ENCODE results near the gene CMPK2. TPM values are rescaled to one million over a fixed set of nuclear protein-coding genes. Genes with fewer than 3 reads are reported as not detected.

CMPK2 gene
- total and polyA plus RNA-seq, 9 of the 15 experiments (the other 6 are each of a cell fraction or from before 2014, with no cell fraction given), result 2.6 to 10.5 (median 5.0) TPM

DNA sequence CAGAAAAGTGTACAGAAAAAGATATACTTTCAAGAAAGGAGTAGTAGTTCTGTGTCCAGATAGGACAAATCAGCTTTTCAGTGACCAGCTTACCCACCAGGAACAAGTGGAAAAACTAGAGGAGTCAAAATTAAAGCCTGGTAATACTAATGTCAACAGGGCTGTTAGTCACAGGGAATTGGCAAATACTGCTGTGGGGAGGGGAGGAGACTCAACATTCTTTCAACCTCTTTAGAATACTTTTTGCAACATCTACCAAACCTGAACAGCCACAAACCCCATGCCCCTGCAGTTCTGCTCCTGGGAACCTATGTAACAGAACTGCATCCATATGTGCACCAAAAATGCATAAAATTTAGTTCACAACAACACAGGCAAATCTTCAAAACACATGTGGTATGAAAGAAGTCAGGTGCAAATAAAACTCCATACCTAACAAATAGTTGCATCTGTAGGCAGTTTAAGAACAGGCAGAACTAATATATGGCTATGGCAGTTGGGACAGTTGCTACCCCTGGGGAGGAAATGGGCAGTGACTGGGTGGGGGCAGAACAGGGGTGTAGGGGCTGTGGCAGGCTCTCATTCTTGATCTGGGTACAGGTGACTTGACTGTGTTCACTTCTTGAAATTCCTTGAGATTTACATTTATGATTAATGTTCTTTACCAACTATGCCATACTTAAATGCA is 9.7 kb downstream of the CMPK2 start:
- POLR2A ChIA-PET, result no interaction called here
- no TSS peak for BruUV-seq (replicated peaks)
- TF ChIP-seq NCOA2 (IDR thresholded peaks at IDR 0.05; ENCODE audit: partially characterized antibody in 2 of 2), result no peak
- TF ChIP-seq MED1 (CRISPR knock-in tag; IDR thresholded peaks at IDR 0.05; ENCODE audit: borderline replicate concordance), result no peak
- TF ChIP-seq, protein P1, sequence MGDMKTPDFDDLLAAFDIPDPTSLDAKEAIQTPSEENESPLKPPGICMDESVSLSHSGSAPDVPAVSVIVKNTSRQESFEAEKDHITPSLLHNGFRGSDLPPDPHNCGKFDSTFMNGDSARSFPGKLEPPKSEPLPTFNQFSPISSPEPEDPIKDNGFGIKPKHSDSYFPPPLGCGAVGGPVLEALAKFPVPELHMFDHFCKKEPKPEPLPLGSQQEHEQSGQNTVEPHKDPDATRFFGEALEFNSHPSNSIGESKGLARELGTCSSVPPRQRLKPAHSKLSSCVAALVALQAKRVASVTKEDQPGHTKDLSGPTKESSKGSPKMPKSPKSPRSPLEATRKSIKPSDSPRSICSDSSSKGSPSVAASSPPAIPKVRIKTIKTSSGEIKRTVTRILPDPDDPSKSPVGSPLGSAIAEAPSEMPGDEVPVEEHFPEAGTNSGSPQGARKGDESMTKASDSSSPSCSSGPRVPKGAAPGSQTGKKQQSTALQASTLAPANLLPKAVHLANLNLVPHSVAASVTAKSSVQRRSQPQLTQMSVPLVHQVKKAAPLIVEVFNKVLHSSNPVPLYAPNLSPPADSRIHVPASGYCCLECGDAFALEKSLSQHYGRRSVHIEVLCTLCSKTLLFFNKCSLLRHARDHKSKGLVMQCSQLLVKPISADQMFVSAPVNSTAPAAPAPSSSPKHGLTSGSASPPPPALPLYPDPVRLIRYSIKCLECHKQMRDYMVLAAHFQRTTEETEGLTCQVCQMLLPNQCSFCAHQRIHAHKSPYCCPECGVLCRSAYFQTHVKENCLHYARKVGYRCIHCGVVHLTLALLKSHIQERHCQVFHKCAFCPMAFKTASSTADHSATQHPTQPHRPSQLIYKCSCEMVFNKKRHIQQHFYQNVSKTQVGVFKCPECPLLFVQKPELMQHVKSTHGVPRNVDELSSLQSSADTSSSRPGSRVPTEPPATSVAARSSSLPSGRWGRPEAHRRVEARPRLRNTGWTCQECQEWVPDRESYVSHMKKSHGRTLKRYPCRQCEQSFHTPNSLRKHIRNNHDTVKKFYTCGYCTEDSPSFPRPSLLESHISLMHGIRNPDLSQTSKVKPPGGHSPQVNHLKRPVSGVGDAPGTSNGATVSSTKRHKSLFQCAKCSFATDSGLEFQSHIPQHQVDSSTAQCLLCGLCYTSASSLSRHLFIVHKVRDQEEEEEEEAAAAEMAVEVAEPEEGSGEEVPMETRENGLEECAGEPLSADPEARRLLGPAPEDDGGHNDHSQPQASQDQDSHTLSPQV (IDR thresholded peaks at IDR 0.05), result no peak
- no peak for TF ChIP-seq ZNF764 (CRISPR knock-in tag; IDR thresholded peaks at IDR 0.05; ENCODE audit: low read depth)
- TF ChIP-seq, protein P2, sequence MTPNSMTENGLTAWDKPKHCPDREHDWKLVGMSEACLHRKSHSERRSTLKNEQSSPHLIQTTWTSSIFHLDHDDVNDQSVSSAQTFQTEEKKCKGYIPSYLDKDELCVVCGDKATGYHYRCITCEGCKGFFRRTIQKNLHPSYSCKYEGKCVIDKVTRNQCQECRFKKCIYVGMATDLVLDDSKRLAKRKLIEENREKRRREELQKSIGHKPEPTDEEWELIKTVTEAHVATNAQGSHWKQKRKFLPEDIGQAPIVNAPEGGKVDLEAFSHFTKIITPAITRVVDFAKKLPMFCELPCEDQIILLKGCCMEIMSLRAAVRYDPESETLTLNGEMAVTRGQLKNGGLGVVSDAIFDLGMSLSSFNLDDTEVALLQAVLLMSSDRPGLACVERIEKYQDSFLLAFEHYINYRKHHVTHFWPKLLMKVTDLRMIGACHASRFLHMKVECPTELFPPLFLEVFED (CRISPR knock-in tag; conservative IDR thresholded peaks at IDR 0.05), result no peak
- TF ChIP-seq, protein P3, sequence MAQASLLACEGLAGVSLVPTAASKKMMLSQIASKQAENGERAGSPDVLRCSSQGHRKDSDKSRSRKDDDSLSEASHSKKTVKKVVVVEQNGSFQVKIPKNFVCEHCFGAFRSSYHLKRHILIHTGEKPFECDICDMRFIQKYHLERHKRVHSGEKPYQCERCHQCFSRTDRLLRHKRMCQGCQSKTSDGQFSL (CRISPR knock-in tag; IDR thresholded peaks at IDR 0.05), result no peak
- TF ChIP-seq, protein P3 (tag; IDR thresholded peaks at IDR 0.05), result no peak
- TF ChIP-seq, protein P4, sequence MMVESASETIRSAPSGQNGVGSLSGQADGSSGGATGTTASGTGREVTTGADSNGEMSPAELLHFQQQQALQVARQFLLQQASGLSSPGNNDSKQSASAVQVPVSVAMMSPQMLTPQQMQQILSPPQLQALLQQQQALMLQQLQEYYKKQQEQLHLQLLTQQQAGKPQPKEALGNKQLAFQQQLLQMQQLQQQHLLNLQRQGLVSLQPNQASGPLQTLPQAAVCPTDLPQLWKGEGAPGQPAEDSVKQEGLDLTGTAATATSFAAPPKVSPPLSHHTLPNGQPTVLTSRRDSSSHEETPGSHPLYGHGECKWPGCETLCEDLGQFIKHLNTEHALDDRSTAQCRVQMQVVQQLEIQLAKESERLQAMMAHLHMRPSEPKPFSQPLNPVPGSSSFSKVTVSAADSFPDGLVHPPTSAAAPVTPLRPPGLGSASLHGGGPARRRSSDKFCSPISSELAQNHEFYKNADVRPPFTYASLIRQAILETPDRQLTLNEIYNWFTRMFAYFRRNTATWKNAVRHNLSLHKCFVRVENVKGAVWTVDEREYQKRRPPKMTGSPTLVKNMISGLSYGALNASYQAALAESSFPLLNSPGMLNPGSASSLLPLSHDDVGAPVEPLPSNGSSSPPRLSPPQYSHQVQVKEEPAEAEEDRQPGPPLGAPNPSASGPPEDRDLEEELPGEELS (CRISPR knock-in tag; IDR thresholded peaks at IDR 0.05; ENCODE audit: borderline replicate concordance), result no peak

More for the DNA sequence above, 9.7 kb downstream of the CMPK2 start:
- no peak overlapping the region for H3K9ac ChIP-seq (ENCODE audit: insufficient read depth in 1 of 2, low read depth in 2 of 2, low read length in 2 of 2)
- DNase-seq (ENCODE audit: extremely low read depth in 1 of 4, low spot score in 3 of 4) (no peak), FAIRE-seq (no peak), ATAC-seq (no peak)
- no peak overlapping the region for H2AFZ ChIP-seq (ENCODE audit: low read depth, low read length)
- no peaks in the 10 kb centered on the region for H4K20me1 ChIP-seq (replicated peaks; ENCODE audit: control insufficient read depth, insufficient read depth, low read length)
- peaks cover 10% of the 10 kb centered on the region; the same call in 2 of the 3 replicates for H3K36me3 ChIP-seq (ENCODE audit: control insufficient read depth, insufficient read depth, low read length)
- H3K9me3 ChIP-seq (replicated peaks; ENCODE audit: control insufficient read depth, insufficient read depth, low read depth, low read length), result peaks cover 4% of the 10 kb centered on the region; the same call in 1 of the 2 replicates
- no peaks in the 10 kb centered on the region for H3K27me3 ChIP-seq (ENCODE audit: control insufficient read depth in 2 of 2, insufficient read depth in 2 of 2, low read length in 2 of 2)
- intact Hi-C loops (cut with micrococcal nuclease) (no loop called here), in situ Hi-C loops (cut with MboI) (no loop called here)
- no peaks in the 10 kb centered on the region for H3K4me1 ChIP-seq (replicated peaks in 1 of 2; ENCODE audit: control insufficient read depth in 2 of 2, insufficient read depth in 2 of 2, low read length in 2 of 2)
- H3K9me1 ChIP-seq (ENCODE audit: control insufficient read depth, insufficient read depth, low read length), result no peaks in the 10 kb centered on the region
- H3K4me2 ChIP-seq (ENCODE audit: insufficient read depth, low read length), result no peak overlapping the region
- CTCF ChIA-PET (ENCODE audit: low intra/inter-chr PET ratio), result no interaction called here
- H3K4me3 ChIP-seq, result no peak overlapping the region
- no peaks in the 10 kb centered on the region for H3K79me2 ChIP-seq (ENCODE audit: control insufficient read depth, insufficient read depth, low read length)
- H3K27ac ChIP-seq (ENCODE audit: extremely low read depth, low read depth, low read length), result no peak overlapping the region

Data from K562 (cell line).